Caco-2 (cell line): Measurements from ENCODE around the gene C3orf20. TPM values are rescaled to one million over a fixed set of nuclear protein-coding genes. Genes with fewer than 3 reads are reported as not detected.

Experiments used
- BruUV-seq: library from RNA; stranded (reverse); fragments of 400-500 nt; replicated peaks from 2 replicates; lab custom pipeline; 2021; lab: Mats Ljungman, UMichigan
- CTCF ChIA-PET: fragments of 300-600 bp; sonication (Branson Sonifier 250); formaldehyde crosslinking; loops from one replicate; lab custom pipeline; 2022; ENCODE audit warnings: antibody characterized with exemption; lab: Charles Lee
- POLR2A ChIA-PET: fragments of 300-600 bp; sonication (Branson Sonifier 250); formaldehyde crosslinking; loops from one replicate; lab custom pipeline; 2022; ENCODE audit warnings: antibody characterized with exemption; lab: Charles Lee
- DNase-seq, 2 experiments: peaks; one replicate each; pipeline versions ENCODE4 v3.0.0 to v3.0.0-alpha.2; 2020 to 2022
- H3K27me3 ChIP-seq: replicated peaks from 2 replicates; pipeline ENCODE4 v1.6.0; 2011; ENCODE audit warnings: low read length; ENCODE audit not compliant: control insufficient read depth, insufficient read depth
- H3K36me3 ChIP-seq: 2 replicates; pipeline ENCODE4 v1.5.1; 2011; ENCODE audit warnings: low read length; ENCODE audit not compliant: control insufficient read depth, insufficient read depth
- H3K4me1 ChIP-seq: fragments of 250-450 bp; sonication (Bioruptor Pico); 2 replicates; pipeline ENCODE4 v1.5.1; 2020; ENCODE audit warnings: mild to moderate bottlenecking
- H3K4me3 ChIP-seq: 2 replicates; pipeline ENCODE4 v1.5.1; 2011; ENCODE audit warnings: low read depth, mild to moderate bottlenecking, control low read depth, low read length
- H3K9me3 ChIP-seq: fragments of 250-450 bp; sonication (Bioruptor Pico); 2 replicates; pipeline ENCODE4 v1.5.1; 2020; ENCODE audit warnings: mild to moderate bottlenecking, moderate library complexity
- H3K27ac Mint-ChIP-seq: one replicate; pipeline ENCODE4 v1.8.0; 2022; ENCODE audit warnings: mixed read lengths; ENCODE audit not compliant: unreplicated experiment
- H3K27me3 Mint-ChIP-seq: one replicate; pipeline ENCODE4 v1.8.0; 2022; ENCODE audit warnings: mixed read lengths; ENCODE audit not compliant: insufficient read depth, unreplicated experiment
- H3K36me3 Mint-ChIP-seq: one replicate; pipeline ENCODE4 v1.8.0; 2022; ENCODE audit warnings: mild to moderate bottlenecking, mixed read lengths; ENCODE audit not compliant: insufficient read depth, unreplicated experiment
- H3K4me1 Mint-ChIP-seq: one replicate; pipeline ENCODE4 v1.8.0; 2022; ENCODE audit warnings: low read depth, mixed read lengths; ENCODE audit not compliant: unreplicated experiment
- H3K4me3 Mint-ChIP-seq: one replicate; pipeline ENCODE4 v1.8.0; 2022; ENCODE audit warnings: mild to moderate bottlenecking, moderate library complexity, mixed read lengths; ENCODE audit not compliant: unreplicated experiment
- H3K9me3 Mint-ChIP-seq: one replicate; pipeline ENCODE4 v1.8.0; 2022; ENCODE audit warnings: mixed read lengths; ENCODE audit not compliant: unreplicated experiment
- intact Hi-C: fragments of 100-400 bp; cut with micrococcal nuclease; formaldehyde crosslinking; loops from one replicate; pipeline ENCODE4 v1.10.0; 2022; ENCODE audit not compliant: unreplicated experiment
- total RNA-seq: library from RNA; stranded (reverse); gene quantifications from 2 replicates; pipeline ENCODE4 v1.2.3, GENCODE V29; 2022
- TF ChIP-seq, protein P1 (sequence below), 2 experiments: fragments of 200-600 bp in 1 of 2; IDR thresholded peaks; 1 replicate in 1 of 2; 2 replicates in 1 of 2; pipeline versions ENCODE4 v1.5.1 to v1.8.0; 2011 to 2022; ENCODE audit warnings: antibody characterized with exemption in 1 of 2, control low read depth in 1 of 2, inconsistent platforms in 1 of 2, low read depth in 1 of 2, low read length in 1 of 2, mild to moderate bottlenecking in 1 of 2, moderate library complexity in 1 of 2; ENCODE audit not compliant: insufficient read depth in 1 of 2, severe bottlenecking in 1 of 2, unreplicated experiment in 1 of 2

The C3orf20 gene
- total RNA-seq, 1 experiment from 2014 or later = 0.09 TPM

DNA sequence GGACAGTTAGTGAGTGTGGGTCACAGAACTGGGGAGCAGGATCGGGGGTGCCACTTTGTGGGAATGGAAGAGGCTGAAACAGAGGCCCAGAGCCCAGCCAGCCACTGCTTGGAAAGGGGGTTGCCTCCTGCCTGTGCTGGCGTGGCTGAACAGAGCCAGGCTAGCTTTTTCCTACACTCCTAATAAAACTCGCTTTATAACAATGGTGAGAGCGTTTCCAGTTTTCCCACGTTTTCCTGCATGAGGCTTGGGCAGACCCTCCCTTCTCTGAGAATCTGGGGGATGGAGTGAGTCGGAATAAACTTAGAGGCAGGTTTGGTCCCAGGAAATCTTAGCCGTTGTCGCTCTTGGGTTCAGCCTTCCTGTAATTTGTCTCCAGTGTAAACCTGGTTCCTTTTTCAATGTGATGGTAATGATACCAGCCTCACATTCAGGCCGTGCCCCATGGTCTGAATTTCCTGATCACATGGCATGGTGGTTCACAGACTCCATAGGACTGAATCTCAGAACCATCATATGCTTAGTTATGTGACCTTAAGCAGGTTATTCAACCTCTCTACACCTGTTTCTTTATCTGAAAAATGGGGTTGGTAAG, 137.4 kb downstream of the C3orf20 start:
- TF ChIP-seq, protein P1, sequence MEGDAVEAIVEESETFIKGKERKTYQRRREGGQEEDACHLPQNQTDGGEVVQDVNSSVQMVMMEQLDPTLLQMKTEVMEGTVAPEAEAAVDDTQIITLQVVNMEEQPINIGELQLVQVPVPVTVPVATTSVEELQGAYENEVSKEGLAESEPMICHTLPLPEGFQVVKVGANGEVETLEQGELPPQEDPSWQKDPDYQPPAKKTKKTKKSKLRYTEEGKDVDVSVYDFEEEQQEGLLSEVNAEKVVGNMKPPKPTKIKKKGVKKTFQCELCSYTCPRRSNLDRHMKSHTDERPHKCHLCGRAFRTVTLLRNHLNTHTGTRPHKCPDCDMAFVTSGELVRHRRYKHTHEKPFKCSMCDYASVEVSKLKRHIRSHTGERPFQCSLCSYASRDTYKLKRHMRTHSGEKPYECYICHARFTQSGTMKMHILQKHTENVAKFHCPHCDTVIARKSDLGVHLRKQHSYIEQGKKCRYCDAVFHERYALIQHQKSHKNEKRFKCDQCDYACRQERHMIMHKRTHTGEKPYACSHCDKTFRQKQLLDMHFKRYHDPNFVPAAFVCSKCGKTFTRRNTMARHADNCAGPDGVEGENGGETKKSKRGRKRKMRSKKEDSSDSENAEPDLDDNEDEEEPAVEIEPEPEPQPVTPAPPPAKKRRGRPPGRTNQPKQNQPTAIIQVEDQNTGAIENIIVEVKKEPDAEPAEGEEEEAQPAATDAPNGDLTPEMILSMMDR (IDR thresholded peaks at IDR 0.05; ENCODE audit: insufficient read depth in 1 of 2, low read depth in 1 of 2, low read length in 1 of 2, severe bottlenecking in 1 of 2, unreplicated experiment in 1 of 2) = no peak
- ChIA-PET CTCF (no interaction called here), POLR2A (no interaction called here)
- no peaks in the 10 kb centered on the region for H3K4me1 Mint-ChIP-seq
- H3K9me3 Mint-ChIP-seq = no peaks in the 10 kb centered on the region
- Histone ChIP-seq H3K36me3 (no peaks in the 10 kb centered on the region), H3K27me3 (no peaks in the 10 kb centered on the region), H3K9me3 (no peaks in the 10 kb centered on the region), H3K4me3 (no peak overlapping the region), H3K4me1 (no peaks in the 10 kb centered on the region)
- no peaks in the 10 kb centered on the region for H3K36me3 Mint-ChIP-seq
- H3K4me3 Mint-ChIP-seq = no peak overlapping the region
- intact Hi-C loops = no loop called here
- DNase-seq = no peak
- BruUV-seq = no TSS peak
- no peak overlapping the region for H3K27ac Mint-ChIP-seq
- H3K27me3 Mint-ChIP-seq = peaks cover 27% of the 10 kb centered on the region

DNA sequence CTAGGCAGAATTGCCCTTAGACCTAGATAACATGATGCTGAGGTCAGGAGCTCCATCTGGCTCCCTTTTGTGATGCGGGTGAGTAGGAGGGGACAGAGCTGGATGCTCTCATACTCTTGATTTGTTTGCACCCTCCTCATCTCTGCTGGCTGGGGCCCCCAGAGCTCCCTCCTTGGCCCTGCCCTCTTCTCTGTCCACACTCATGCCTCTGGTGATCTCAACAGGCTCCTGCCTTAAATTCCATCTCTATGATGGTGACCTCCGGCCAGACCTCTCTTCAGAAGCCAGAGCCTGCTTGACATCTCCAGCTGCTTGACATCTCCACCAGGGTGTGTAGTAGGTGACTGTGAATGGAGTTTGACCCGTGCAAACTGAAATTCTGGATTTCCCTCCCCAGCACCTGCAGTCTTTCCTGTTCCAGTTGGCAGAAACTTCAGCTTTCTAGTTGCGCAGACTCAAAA, 139.5 kb downstream of the C3orf20 start:
- TF ChIP-seq, protein P1 (IDR thresholded peaks at IDR 0.05; ENCODE audit: insufficient read depth in 1 of 2, low read depth in 1 of 2, low read length in 1 of 2, severe bottlenecking in 1 of 2, unreplicated experiment in 1 of 2) = no peak
- no peak for DNase-seq
- intact Hi-C loops = no loop called here
- H3K4me3 ChIP-seq = no peak overlapping the region
- no peak overlapping the region for H3K4me3 Mint-ChIP-seq
- BruUV-seq = no TSS peak
- H3K9me3 Mint-ChIP-seq = no peaks in the 10 kb centered on the region
- CTCF ChIA-PET = no interaction called here
- H3K4me1 Mint-ChIP-seq = no peaks in the 10 kb centered on the region
- no peaks in the 10 kb centered on the region for H3K36me3 Mint-ChIP-seq
- H3K4me1 ChIP-seq = no peaks in the 10 kb centered on the region
- H3K36me3 ChIP-seq = no peaks in the 10 kb centered on the region
- POLR2A ChIA-PET = no interaction called here
- peaks cover 34% of the 10 kb centered on the region for H3K27me3 Mint-ChIP-seq
- no peak overlapping the region for H3K27ac Mint-ChIP-seq
- H3K9me3 ChIP-seq = no peaks in the 10 kb centered on the region
- no peaks in the 10 kb centered on the region for H3K27me3 ChIP-seq

DNA sequence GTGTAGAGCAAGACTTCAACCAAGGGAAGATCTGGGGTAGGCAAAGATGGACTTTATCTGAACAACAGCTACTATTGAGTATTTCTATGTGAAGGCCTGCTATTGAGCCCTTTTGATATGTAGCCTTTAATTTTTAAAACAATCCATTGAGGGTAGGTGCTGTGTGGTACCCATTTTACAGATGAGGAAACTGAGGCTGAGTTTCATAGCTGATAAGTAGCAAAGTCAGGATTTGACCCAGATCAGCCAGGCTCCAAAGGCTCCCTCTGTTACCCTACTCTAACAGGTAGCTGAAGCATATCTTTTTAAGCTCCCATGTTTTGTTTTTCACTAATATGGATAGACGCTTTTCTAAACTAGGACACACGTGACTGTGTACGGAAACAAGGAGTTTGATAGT, 141.4 kb downstream of the C3orf20 start:
- BruUV-seq = no TSS peak
- Histone ChIP-seq H3K27me3 (no peaks in the 10 kb centered on the region), H3K36me3 (no peaks in the 10 kb centered on the region), H3K9me3 (no peaks in the 10 kb centered on the region), H3K4me1 (no peaks in the 10 kb centered on the region), H3K4me3 (no peak overlapping the region)
- H3K27ac Mint-ChIP-seq = no peak overlapping the region
- H3K4me1 Mint-ChIP-seq = no peaks in the 10 kb centered on the region
- no peak for DNase-seq
- POLR2A ChIA-PET = no interaction called here
- no peaks in the 10 kb centered on the region for H3K36me3 Mint-ChIP-seq
- peaks cover 34% of the 10 kb centered on the region for H3K27me3 Mint-ChIP-seq
- CTCF ChIA-PET = no interaction called here
- intact Hi-C loops = no loop called here
- TF ChIP-seq, protein P1 (IDR thresholded peaks at IDR 0.05; ENCODE audit: insufficient read depth in 1 of 2, low read depth in 1 of 2, low read length in 1 of 2, severe bottlenecking in 1 of 2, unreplicated experiment in 1 of 2) = no peak
- H3K9me3 Mint-ChIP-seq = no peaks in the 10 kb centered on the region
- no peak overlapping the region for H3K4me3 Mint-ChIP-seq
